ENCODE data around the gene PID1. TPM values are rescaled to one million over a fixed set of nuclear protein-coding genes. Genes with fewer than 3 reads are reported as not detected.
"Not testable (repeated sequence)": the region's sequence is repeated elsewhere in the genome, so short reads cannot be mapped to it uniquely, and the experiment has no call there.

Gene PID1
- total RNA-seq, 1 experiment from 2014 or later = 3.6 TPM

DNA sequence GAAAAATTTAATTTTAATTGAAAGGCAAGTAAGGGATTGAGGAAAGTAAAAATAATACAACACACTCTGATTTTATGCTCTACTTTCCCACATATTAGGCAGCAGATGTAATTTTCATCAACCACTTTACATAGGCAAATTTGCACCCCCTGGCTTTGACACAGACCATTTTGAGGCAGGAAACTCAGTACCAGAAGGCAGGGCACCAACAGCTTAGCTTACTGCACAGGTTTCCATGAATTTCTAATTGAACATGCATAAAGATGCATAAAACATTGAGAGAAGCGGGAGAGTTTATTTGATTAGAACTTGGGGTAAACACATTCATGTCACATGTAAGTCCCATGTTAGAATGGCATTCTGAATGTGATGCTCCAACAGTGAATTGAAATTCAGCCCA lies 171.9 kb downstream of the PID1 start:
- DNase-seq (ENCODE audit: low read depth) = no peak
- in situ Hi-C loops (cut with HindIII; ENCODE audit: low pct_unique_long_range_greater_than_20kb, low sequenced_read_pairs) = no loop called here

- in situ Hi-C loops (cut with HindIII; ENCODE audit: low pct_unique_long_range_greater_than_20kb, low sequenced_read_pairs) = no loop called here
- no peak for DNase-seq (ENCODE audit: low read depth)
These were observed 172.3 kb downstream of the PID1 start for GRCh38 chr2:229098801-229099200.

DNA sequence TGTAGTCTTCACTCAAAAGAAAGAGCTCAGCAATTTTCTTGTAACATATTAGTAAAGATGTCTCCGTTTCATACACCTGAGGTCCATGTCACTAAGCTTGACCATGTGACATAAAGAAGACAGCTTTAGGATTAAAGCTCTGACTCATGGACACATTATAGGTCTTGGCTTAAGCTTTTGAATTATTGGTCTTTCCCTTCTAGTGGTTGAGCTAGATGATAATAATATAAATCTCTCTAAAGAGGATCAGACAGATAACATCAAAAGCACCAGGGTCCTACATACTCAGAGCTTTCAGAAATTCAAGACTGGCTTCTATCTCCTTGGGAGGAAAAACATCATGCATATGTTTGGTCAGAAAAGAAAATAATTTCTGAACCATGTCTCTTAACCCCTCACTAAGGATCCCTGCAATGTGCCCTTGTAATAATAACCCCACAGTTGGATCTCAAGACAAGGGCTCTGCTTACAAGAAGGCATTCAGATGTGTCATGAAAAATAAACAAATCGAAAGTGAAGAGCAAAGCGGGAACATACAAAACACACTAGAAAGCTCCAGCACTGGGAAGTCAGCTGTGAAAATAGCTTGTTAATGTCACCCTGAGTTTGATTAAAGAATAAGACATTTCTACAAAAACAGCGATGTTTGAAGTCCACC lies 174.5 kb downstream of the PID1 start:
- DNase-seq (ENCODE audit: low read depth) = no peak
- in situ Hi-C loops (cut with HindIII; ENCODE audit: low pct_unique_long_range_greater_than_20kb, low sequenced_read_pairs) = no loop called here

DNA sequence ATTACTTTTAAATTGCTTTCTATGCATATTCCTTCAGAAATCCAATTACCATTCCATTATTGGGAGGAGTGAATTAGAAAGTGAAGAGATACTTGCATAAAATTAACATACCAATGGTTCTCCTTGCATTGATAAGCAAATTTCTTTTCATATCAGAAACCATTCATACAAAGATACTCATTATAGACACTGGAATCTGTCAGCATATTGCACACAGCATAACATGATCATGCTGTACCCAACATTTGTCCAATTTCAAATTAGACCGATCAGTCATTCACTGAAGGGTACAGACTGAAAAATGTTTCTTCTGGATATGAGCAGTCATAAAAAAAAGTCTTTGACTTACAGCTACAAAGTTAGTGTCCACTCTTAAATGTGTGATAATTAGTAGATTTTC lies 175.6 kb downstream of the PID1 start:
- DNase-seq (ENCODE audit: low read depth) = no peak
- in situ Hi-C loops (cut with HindIII; ENCODE audit: low pct_unique_long_range_greater_than_20kb, low sequenced_read_pairs) = no loop called here

- in situ Hi-C loops (cut with HindIII; ENCODE audit: low pct_unique_long_range_greater_than_20kb, low sequenced_read_pairs) = no loop called here
- DNase-seq (ENCODE audit: low read depth) = no peak
These were observed 180.9 kb downstream of the PID1 start for GRCh38 chr2:229090225-229090624.

DNA sequence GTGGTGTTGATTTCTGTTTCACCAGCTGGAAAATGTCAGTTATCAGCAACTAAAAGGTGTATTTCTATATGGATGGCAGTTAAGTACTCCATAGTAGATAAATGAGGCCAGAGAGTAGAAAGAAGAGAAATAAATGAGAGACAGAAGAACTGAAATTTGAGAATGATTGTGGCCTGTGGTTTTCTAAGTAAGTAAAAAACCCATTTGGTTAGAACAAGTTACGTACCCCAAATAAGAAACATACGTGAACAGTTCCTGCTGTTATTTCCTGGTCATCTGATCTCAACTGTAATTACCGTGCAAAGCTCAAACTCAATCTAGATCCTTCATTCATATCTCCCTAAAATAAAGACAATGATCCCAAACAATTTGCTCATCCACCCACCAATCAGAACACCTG lies 181.3 kb downstream of the PID1 start:
- in situ Hi-C loops (cut with HindIII; ENCODE audit: low pct_unique_long_range_greater_than_20kb, low sequenced_read_pairs) = no loop called here
- DNase-seq (ENCODE audit: low read depth) = no peak

- DNase-seq (ENCODE audit: low read depth) = no peak
- in situ Hi-C loops (cut with HindIII; ENCODE audit: low pct_unique_long_range_greater_than_20kb, low sequenced_read_pairs) = no loop called here
These were observed 182.0 kb downstream of the PID1 start for GRCh38 chr2:229088966-229089700.

DNA sequence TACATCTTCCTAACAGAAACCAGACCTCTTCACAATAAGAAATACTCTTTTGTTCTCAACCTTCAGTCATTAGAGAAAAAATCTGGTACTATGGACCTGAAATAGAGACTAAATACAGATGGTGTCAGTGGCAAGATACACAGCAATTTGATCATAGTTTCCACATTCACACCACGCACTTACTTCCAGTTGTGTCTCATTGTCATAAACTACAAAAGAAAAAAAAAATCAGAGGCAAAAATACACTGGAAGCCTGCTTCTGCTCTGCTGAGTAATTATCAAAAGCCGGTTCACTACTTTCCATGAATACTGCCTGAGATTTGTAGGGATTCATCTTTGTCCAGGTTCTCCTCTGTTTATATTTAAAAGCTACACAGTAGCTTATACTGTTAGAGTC lies 182.6 kb downstream of the PID1 start:
- in situ Hi-C loops (cut with HindIII; ENCODE audit: low pct_unique_long_range_greater_than_20kb, low sequenced_read_pairs) = no loop called here
- DNase-seq (ENCODE audit: low read depth) = no peak

GRCh38 chr2:229087843-229088516 lies 183.1 kb downstream of the PID1 start:
- in situ Hi-C loops (cut with HindIII; ENCODE audit: low pct_unique_long_range_greater_than_20kb, low sequenced_read_pairs) = no loop called here

DNA sequence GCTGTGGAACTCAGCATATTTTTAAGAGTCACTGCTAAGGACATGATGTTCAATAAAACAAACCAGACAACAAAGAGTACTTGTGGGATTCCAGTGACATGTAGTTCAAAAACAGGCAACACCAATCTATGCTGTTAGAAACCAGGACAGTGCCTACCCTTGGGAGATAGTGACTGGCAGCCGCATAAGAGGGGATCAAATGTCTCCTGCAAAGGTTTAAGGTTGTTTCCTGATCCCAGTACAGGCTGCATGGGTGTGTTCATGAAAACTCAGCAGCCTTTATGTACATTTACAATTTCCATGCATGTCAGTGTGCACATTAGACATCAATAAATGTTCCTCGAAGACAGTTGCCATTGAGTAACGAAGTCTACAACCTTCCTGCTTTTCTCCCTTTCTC lies 183.8 kb downstream of the PID1 start:
- in situ Hi-C loops (cut with HindIII; ENCODE audit: low pct_unique_long_range_greater_than_20kb, low sequenced_read_pairs) = no loop called here
- no peak for DNase-seq (ENCODE audit: low read depth)

More at GRCh38 chr2:229087843-229088516, 183.1 kb downstream of the PID1 start:
- DNase-seq (ENCODE audit: low read depth) = no peak

- in situ Hi-C loops (cut with HindIII; ENCODE audit: low pct_unique_long_range_greater_than_20kb, low sequenced_read_pairs) = no loop called here
- DNase-seq (ENCODE audit: low read depth) = no peak
These were observed 185.6 kb downstream of the PID1 start for GRCh38 chr2:229085439-229085838.

- in situ Hi-C loops (cut with HindIII; ENCODE audit: low pct_unique_long_range_greater_than_20kb, low sequenced_read_pairs) = no loop called here
- DNase-seq (ENCODE audit: low read depth) = no peak
These were observed 186.6 kb downstream of the PID1 start for GRCh38 chr2:229084447-229084846.

GRCh38 chr2:229083606-229084340 lies 187.3 kb downstream of the PID1 start:
- in situ Hi-C loops (cut with HindIII; ENCODE audit: low pct_unique_long_range_greater_than_20kb, low sequenced_read_pairs) = no loop called here
- DNase-seq (ENCODE audit: low read depth) = no peak

- DNase-seq (ENCODE audit: low read depth) = no peak
- in situ Hi-C loops (cut with HindIII; ENCODE audit: low pct_unique_long_range_greater_than_20kb, low sequenced_read_pairs) = no loop called here
These were observed 189.7 kb downstream of the PID1 start for GRCh38 chr2:229081411-229081810.

- in situ Hi-C loops (cut with HindIII; ENCODE audit: low pct_unique_long_range_greater_than_20kb, low sequenced_read_pairs) = no loop called here
- no peak for DNase-seq (ENCODE audit: low read depth)
These were observed 190.9 kb downstream of the PID1 start for GRCh38 chr2:229080172-229080571.

DNA sequence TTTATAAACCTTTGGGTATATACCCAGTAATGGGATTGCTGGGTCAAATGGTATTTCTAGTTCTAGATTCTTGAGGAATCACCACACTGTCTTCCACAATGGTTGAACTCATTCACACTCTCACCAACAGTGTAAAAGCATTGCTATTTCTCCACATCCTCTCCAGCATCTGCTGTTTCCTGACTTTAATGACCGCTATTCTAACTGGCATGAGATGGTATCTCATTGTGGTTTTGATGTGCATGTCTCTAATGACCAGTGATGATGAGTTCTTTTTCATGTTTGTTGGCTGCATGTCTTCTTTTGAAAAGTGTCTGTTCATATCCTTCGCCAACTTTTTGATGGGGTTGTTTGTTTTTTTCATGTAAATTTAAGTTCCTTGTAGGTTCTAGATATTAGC lies 194.2 kb downstream of the PID1 start:
- in situ Hi-C loops (cut with HindIII; ENCODE audit: low pct_unique_long_range_greater_than_20kb, low sequenced_read_pairs); DNase-seq (ENCODE audit: low read depth): not testable (repeated sequence)

DNA sequence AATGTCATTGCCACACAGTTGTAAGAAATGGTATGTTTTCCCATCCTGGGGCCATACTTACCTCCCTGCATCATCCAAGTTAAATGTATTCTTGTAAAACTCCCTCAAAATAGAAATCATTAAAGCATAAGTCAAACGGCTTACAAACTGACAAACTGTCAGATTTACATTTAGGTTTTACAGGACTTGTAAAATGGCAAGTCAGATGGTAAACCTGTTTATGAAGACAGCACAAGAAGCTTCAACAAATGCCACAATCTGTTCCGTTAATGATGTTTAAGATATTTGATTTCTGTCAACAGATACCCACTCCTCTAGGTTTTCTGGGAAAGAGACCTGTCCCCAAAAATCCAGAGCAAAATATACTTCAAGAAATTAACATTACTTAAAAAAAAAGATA lies 197.2 kb downstream of the PID1 start:
- DNase-seq (ENCODE audit: low read depth) = no peak
- in situ Hi-C loops (cut with HindIII; ENCODE audit: low pct_unique_long_range_greater_than_20kb, low sequenced_read_pairs) = no loop called here

DNA sequence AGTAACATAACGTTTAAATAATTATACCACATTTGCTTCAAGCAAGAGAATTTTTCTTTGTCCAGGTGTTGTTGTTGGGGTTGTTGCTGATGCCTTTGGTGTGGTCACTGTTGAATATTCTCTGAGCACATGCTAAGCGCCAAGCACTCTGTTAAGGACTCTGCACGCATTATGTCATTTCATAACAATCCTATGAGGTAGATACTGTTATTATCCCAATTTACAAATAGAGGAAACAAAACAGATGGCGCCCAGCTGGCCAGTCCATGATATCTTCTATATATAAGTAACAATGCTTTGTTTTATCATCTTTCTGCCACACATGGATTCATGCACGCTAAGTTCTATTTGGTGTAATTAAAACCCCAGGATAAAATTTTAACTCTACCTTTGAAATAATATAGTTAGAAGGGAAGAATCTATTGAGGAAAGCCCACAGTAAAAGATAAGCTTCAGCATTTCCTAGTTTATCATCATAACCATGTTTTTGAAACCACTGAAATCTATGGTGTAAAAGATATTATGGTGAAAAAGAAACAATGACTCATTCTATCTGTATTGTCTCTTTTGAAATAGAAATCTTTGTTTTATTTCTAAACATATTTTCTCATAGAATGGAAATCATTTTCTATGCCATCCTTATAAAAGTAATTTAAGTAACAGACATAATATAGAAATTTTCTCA lies 199.7 kb downstream of the PID1 start:
- in situ Hi-C loops (cut with HindIII; ENCODE audit: low pct_unique_long_range_greater_than_20kb, low sequenced_read_pairs) = no loop called here
- no peak for DNase-seq (ENCODE audit: low read depth)
